ENCODE results near the gene FAM13B. TPM values are rescaled to one million over a fixed set of nuclear protein-coding genes. Genes with fewer than 3 reads are reported as not detected.

The FAM13B gene
- total RNA-seq, 1 experiment from 2014 or later = 13.0 TPM

DNA sequence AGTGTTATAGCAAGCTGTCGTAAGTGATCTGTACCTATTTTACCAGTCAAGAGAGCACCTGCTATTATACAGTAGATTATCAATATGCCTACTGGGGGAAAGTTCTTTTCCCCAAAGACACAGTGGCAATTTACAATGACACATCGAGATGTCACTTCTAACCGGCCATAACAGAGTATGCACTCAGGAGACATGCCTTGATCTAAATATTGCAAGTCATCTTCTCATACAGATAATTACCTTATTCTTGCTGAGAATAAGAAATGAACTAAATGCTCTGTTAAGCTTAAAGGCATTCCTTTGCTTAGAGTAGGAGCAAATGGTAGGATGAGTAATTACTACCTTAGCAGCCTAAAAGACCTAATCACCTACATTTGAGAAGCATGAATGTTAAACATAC is 72.1 kb downstream of the FAM13B start:
- intact Hi-C loops (cut with micrococcal nuclease) = no loop called here

DNA sequence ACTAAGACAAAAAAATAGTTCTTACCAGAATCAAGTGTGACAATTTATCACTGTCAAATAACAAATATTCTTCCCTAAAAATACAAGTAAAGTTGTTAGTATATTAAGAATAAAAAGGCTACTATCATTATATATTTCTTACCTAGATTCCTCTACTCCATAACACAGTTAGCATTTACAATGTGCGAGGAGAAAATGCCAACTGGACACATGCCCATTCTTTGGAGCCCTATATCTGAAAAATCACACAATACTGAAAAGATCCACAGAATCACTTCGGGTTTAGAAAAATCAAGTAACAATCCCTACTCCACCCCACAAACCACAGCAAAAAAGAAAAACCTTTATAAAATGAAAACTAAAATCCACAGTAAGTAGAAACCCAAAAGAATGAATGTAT is 72.7 kb downstream of the FAM13B start:
- DNase-seq (no peak), ATAC-seq (no peak)
- H3K9me2 ChIP-seq (replicated peaks; ENCODE audit: low read length) = no peaks in the 10 kb centered on the region
- H4K20me1 ChIP-seq (ENCODE audit: low read length) = no peaks in the 10 kb centered on the region
- intact Hi-C loops (cut with micrococcal nuclease) = no loop called here
- ChIA-PET POLR2A (ENCODE audit: unreplicated experiment) (no interaction called here), CTCF (no interaction called here)
- no peaks in the 10 kb centered on the region for H3K27me3 ChIP-seq (ENCODE audit: low read length)
- no peak overlapping the region for H3K27ac ChIP-seq (ENCODE audit: low read length)
- H3F3A ChIP-seq (ENCODE audit: low read length, unreplicated experiment) = no peaks in the 10 kb centered on the region
- H3K4me3 ChIP-seq (ENCODE audit: low read length) = no peak overlapping the region
- no peaks in the 10 kb centered on the region for H3K9me3 ChIP-seq (ENCODE audit: low read length)
- TF ChIP-seq EZH2 (IDR thresholded peaks at IDR 0.05; ENCODE audit: low read length, unreplicated experiment) (no peak), EZH2phosphoT487 (IDR thresholded peaks at IDR 0.05; ENCODE audit: borderline replicate concordance, low read length) (no peak)
- TF ChIP-seq, protein P1, sequence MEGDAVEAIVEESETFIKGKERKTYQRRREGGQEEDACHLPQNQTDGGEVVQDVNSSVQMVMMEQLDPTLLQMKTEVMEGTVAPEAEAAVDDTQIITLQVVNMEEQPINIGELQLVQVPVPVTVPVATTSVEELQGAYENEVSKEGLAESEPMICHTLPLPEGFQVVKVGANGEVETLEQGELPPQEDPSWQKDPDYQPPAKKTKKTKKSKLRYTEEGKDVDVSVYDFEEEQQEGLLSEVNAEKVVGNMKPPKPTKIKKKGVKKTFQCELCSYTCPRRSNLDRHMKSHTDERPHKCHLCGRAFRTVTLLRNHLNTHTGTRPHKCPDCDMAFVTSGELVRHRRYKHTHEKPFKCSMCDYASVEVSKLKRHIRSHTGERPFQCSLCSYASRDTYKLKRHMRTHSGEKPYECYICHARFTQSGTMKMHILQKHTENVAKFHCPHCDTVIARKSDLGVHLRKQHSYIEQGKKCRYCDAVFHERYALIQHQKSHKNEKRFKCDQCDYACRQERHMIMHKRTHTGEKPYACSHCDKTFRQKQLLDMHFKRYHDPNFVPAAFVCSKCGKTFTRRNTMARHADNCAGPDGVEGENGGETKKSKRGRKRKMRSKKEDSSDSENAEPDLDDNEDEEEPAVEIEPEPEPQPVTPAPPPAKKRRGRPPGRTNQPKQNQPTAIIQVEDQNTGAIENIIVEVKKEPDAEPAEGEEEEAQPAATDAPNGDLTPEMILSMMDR (conservative IDR thresholded peaks at IDR 0.05; ENCODE audit: low read depth, low read length) = no peak
- H3K36me3 ChIP-seq (ENCODE audit: low read depth, low read length) = peaks cover 6% of the 10 kb centered on the region; the same call in 1 of the 2 replicates
- H2AFZ ChIP-seq (ENCODE audit: low read length) = no peak overlapping the region
- no peak overlapping the region for H3K9ac ChIP-seq (ENCODE audit: low read length)
- no peaks in the 10 kb centered on the region for H3K4me1 ChIP-seq (ENCODE audit: insufficient read depth, low read length)
- H3K4me2 ChIP-seq (ENCODE audit: low read length) = no peak overlapping the region
- BruUV-seq (replicated peaks) = no TSS peak
- no peaks in the 10 kb centered on the region for H3K79me2 ChIP-seq (ENCODE audit: low read length)

More for the DNA sequence above, 72.1 kb downstream of the FAM13B start:
- TF ChIP-seq EZH2phosphoT487 (IDR thresholded peaks at IDR 0.05; ENCODE audit: borderline replicate concordance, low read length) = no peak
- no peak for TF ChIP-seq EZH2 (IDR thresholded peaks at IDR 0.05; ENCODE audit: low read length, unreplicated experiment)
- TF ChIP-seq, protein P1 (conservative IDR thresholded peaks at IDR 0.05; ENCODE audit: low read depth, low read length) = no peak
- H2AFZ ChIP-seq (ENCODE audit: low read length) = no peak overlapping the region
- H3F3A ChIP-seq (ENCODE audit: low read length, unreplicated experiment) = no peaks in the 10 kb centered on the region
- no peaks in the 10 kb centered on the region for H3K9me2 ChIP-seq (replicated peaks; ENCODE audit: low read length)
- H3K27me3 ChIP-seq (ENCODE audit: low read length) = no peaks in the 10 kb centered on the region
- no peak overlapping the region for H3K4me2 ChIP-seq (ENCODE audit: low read length)
- H3K9me3 ChIP-seq (ENCODE audit: low read length) = no peaks in the 10 kb centered on the region
- no peak overlapping the region for H3K4me3 ChIP-seq (ENCODE audit: low read length)
- BruUV-seq (replicated peaks) = no TSS peak
- ChIA-PET POLR2A (ENCODE audit: unreplicated experiment) (no interaction called here), CTCF (no interaction called here)
- no peak for ATAC-seq
- H4K20me1 ChIP-seq (ENCODE audit: low read length) = no peaks in the 10 kb centered on the region
- no peak overlapping the region for H3K9ac ChIP-seq (ENCODE audit: low read length)
- H3K36me3 ChIP-seq (ENCODE audit: low read depth, low read length) = peaks cover 6% of the 10 kb centered on the region; the same call in 1 of the 2 replicates
- DNase-seq = no peak
- no peak overlapping the region for H3K27ac ChIP-seq (ENCODE audit: low read length)
- no peaks in the 10 kb centered on the region for H3K79me2 ChIP-seq (ENCODE audit: low read length)
- no peaks in the 10 kb centered on the region for H3K4me1 ChIP-seq (ENCODE audit: insufficient read depth, low read length)

DNA sequence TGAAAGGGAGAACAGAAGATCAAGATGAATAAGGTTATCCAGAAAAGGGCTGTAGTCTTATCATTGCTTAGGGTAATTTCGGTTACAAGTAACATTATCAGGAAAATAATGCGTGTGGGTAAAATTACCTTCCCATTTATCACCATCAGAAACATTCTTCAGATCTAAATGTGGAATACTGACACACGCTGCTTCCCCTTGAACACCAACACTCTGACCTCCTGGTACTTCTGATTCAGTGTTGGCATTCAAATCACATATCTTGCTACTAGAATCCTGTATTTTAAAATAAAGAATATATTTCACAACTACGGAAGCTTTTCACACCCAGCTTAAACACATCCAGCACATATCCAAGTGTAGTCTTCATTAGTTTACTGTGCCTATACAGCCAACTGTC is 73.4 kb downstream of the FAM13B start:
- CTCF ChIA-PET = no interaction called here
- DNase-seq (no peak), ATAC-seq (no peak)
- Histone ChIP-seq H3K36me3 (ENCODE audit: low read depth, low read length) (peaks cover 6% of the 10 kb centered on the region; the same call in 1 of the 2 replicates), H3K9ac (ENCODE audit: low read length) (no peak overlapping the region), H2AFZ (ENCODE audit: low read length) (no peak overlapping the region), H3K4me3 (ENCODE audit: low read length) (no peak overlapping the region), H3K4me1 (ENCODE audit: insufficient read depth, low read length) (peaks cover 3% of the 10 kb centered on the region; the same call in 1 of the 2 replicates), H4K20me1 (ENCODE audit: low read length) (no peaks in the 10 kb centered on the region), H3K79me2 (ENCODE audit: low read length) (no peaks in the 10 kb centered on the region), H3K4me2 (ENCODE audit: low read length) (no peak overlapping the region), H3K9me3 (ENCODE audit: low read length) (no peaks in the 10 kb centered on the region), H3K27me3 (ENCODE audit: low read length) (no peaks in the 10 kb centered on the region), H3K9me2 (replicated peaks; ENCODE audit: low read length) (no peaks in the 10 kb centered on the region), H3F3A (ENCODE audit: low read length, unreplicated experiment) (no peaks in the 10 kb centered on the region), H3K27ac (ENCODE audit: low read length) (no peak overlapping the region)
- intact Hi-C loops (cut with micrococcal nuclease) = no loop called here
- POLR2A ChIA-PET (ENCODE audit: unreplicated experiment) = no interaction called here
- no TSS peak for BruUV-seq (replicated peaks)
- TF ChIP-seq, protein P1 (conservative IDR thresholded peaks at IDR 0.05; ENCODE audit: low read depth, low read length) = no peak
- TF ChIP-seq EZH2phosphoT487 (IDR thresholded peaks at IDR 0.05; ENCODE audit: borderline replicate concordance, low read length) (no peak), EZH2 (IDR thresholded peaks at IDR 0.05; ENCODE audit: low read length, unreplicated experiment) (no peak)
